Prostate gland (tissue), 2 donors: ENCODE measurements around the gene TBCK.

ENCODE experiments used
- CTCF ChIP-seq, 4 experiments: fragments of 200-600 bp in 2 of 4; fragments of 450-650 bp in 2 of 4; sonication (generic) in 2 of 4; IDR thresholded peaks; 1 replicate in 3 of 4; 2 replicates in 1 of 4; pipeline ENCODE4 v1.5.1; 2016 to 2019; ENCODE audit warnings: antibody characterized with exemption in 4 of 4, mild to moderate bottlenecking in 2 of 4, moderate library complexity in 2 of 4
- POLR2A ChIP-seq: fragments of 450-650 bp; IDR thresholded peaks from one replicate; pipeline ENCODE4 v1.6.1; 2016; ENCODE audit warnings: antibody characterized with exemption, mild to moderate bottlenecking
- POLR2AphosphoS5 ChIP-seq: sonication (generic); formaldehyde crosslinking; IDR thresholded peaks from one replicate; pipeline ENCODE4 v1.6.1; 2017; ENCODE audit warnings: antibody characterized with exemption

- TF ChIP-seq POLR2A (no peak), CTCF (IDR thresholded peaks at IDR 0.05) (no peak), POLR2AphosphoS5 (no peak)
Observed at GRCh38 chr4:106355193-106355592, 39.2 kb upstream of the TBCK start.
